Heart right ventricle (tissue), 16 donors: ENCODE data around the gene ANKRD6. TPM values are rescaled to one million over a fixed set of nuclear protein-coding genes. Genes with fewer than 3 reads are reported as not detected.

Experiments
- ATAC-seq, 8 donors: fragments of 200-7000 bp; cut with Tn5 transposase; one replicate each; pipeline ENCODE4 v1.9.1; 2020; ENCODE audit warnings: mild to moderate bottlenecking in 8 of 8, moderate library complexity in 8 of 8, moderate number of reproducible peaks in 1 of 8
- DNase-seq, 2 donors: peaks; one replicate each; pipeline ENCODE4 v3.0.0-alpha.2; 2020
- H3K27ac ChIP-seq, 10 donors: fragments of 200-600 bp; sonication (generic) in 2 of 10; one replicate each; pipeline versions ENCODE4 v1.5.0 to v1.8.0; 2020 to 2022; ENCODE audit warnings: mild to moderate bottlenecking in 3 of 10
- H3K27me3 ChIP-seq, 7 donors: fragments of 200-600 bp; one replicate each; pipeline ENCODE4 v1.8.0; 2021 to 2022; ENCODE audit warnings: mild to moderate bottlenecking in 2 of 7
- H3K36me3 ChIP-seq, 9 donors: fragments of 200-600 bp; sonication (generic) in 1 of 9; one replicate each; pipeline versions ENCODE4 v1.5.0 to v1.8.0; 2020 to 2022; ENCODE audit warnings: mild to moderate bottlenecking in 2 of 9
- H3K4me1 ChIP-seq, 9 donors: fragments of 200-600 bp; sonication (generic) in 1 of 9; one replicate each; pipeline versions ENCODE4 v1.5.0 to v1.8.0; 2020 to 2022; ENCODE audit warnings: mild to moderate bottlenecking in 4 of 9
- H3K4me3 ChIP-seq, 10 donors: fragments of 200-600 bp; sonication (generic) in 2 of 10; one replicate each; pipeline versions ENCODE4 v1.5.0 to v1.8.0; 2020 to 2022; ENCODE audit warnings: mild to moderate bottlenecking in 7 of 10, moderate library complexity in 2 of 10
- H3K9me3 ChIP-seq, 11 donors: fragments of 200-600 bp in 10 of 11; sonication (generic) in 2 of 11; one replicate each; pipeline versions ENCODE4 v1.5.0 to v1.8.0; 2013 to 2022; ENCODE audit warnings: mild to moderate bottlenecking in 2 of 11, control low read depth in 1 of 11, moderate library complexity in 1 of 11
- WGBS, 2 donors: extraction: QIAGEN DNeasy Blood & Tissue Kit; methylation state at CpG; one replicate each; pipeline ENCODE4 v1.1.7; 2013; ENCODE audit warnings: inconsistent platforms in 1 of 2; 5-methylcytosine and 5-hydroxymethylcytosine counted together
- intact Hi-C, 10 donors: fragments of 100-400 bp; cut with DNase I; formaldehyde crosslinking; loops; one replicate each; pipeline versions ENCODE4 v1.11.1 to v1.14.2; 2022
- polyA plus RNA-seq, 2 donors: library from polyadenylated mRNA; stranded (reverse); fragments of 200-250 nt; gene quantifications; one replicate each; pipeline ENCODE4 v1.2.3, GENCODE V29; 2013
- total RNA-seq, 10 donors: library from RNA; stranded (reverse); fragmentation: NEBNext Ultra II Directional in 3 of 10; extraction: Animal tissue kit (Norgen Biotek cat#: 25700) in 3 of 10; gene quantifications; one replicate each; pipeline versions ENCODE4 v1.2.1 to v1.2.4, GENCODE V29; 2021 to 2023
- TF ChIP-seq, protein P1 (sequence below), 9 donors: fragments of 200-600 bp; sonication (generic) in 2 of 9; IDR thresholded peaks; one replicate each; pipeline versions ENCODE4 v1.5.0 to v1.8.0; 2021 to 2022; ENCODE audit warnings: antibody characterized with exemption in 9 of 9, mild to moderate bottlenecking in 5 of 9, moderate library complexity in 1 of 9
- donor health status: Arrhythmogenic right ventricular cardiomyopathy.
- donor health status: ischemic (EF 13 %, LVEDD 7.1; RV severe dilation, severe dysfunction).
- donor health status: healthy with polysubstance abuse.
- donor health status: DM: no; HTN: yes; CAD: no.
- donor health status: DM: no; HTN: no; CAD: no.
- donor health status: ischemic (EF 25% LVEDD 6.9; RV normal size, moderate dysfunction).
- donor health status: ischemic (EF 25% LVEDD 5.7; RV mildly dilated, moderate dysfunction).
- donor health status: healthy.
- donor health status: DM: yes; HTN: yes; CAD: no.
- donor health status: Ischemic cardiomyopathy.
- donor health status: ischemic (EF 35%, LVEDD 5.7; RV mildly dilated, moderate dysfunction).
- donor health status: nonischemic (EF 11% LVEDD 7.7; RV severe dilation, severe dysfunction).
- donor health status: DM: yes; HTN: yes; CAD: no.
- donor health status: PGD.
- donor health status: ischemic (EF 29% LVEDD 5.4; RV normal size, mild dysfunction).
- donor health status: nonischemic (EF 23%, LVEDD 6.1; RV moderate dilation, normal function).

ANKRD6 gene
- total and polyA plus RNA-seq, 12 donors: 2.0 to 18.2 (median 9.6) TPM

DNA sequence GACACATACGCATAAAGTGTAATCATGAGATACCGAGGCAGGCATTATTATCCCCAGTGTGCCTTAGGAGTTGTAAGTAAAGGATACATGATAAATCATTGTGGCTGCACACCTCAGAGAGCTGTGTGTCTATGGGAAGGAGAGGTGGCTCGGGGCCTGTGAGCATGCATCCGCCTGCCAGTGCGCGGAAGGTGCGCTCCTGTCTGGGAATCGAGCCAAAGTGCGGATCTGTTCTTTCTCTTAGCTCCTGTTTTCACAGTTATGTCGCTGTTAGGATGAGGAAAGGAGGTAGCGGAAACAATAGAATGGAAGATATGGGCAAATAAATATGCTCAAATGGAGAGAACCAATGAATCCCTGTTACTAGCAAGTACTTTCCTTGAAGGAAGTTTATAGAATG, 98.0 kb downstream of the ANKRD6 start:
- H3K27ac ChIP-seq: no peak overlapping the region
- no peaks in the 10 kb centered on the region for H3K27me3 ChIP-seq
- H3K4me3 ChIP-seq: no peak overlapping the region
- H3K4me1 ChIP-seq: peaks cover 0 to 13% (median 3%) of the 10 kb centered on the region in 9 donors
- no peaks in the 10 kb centered on the region for H3K9me3 ChIP-seq
- TF ChIP-seq, protein P1, sequence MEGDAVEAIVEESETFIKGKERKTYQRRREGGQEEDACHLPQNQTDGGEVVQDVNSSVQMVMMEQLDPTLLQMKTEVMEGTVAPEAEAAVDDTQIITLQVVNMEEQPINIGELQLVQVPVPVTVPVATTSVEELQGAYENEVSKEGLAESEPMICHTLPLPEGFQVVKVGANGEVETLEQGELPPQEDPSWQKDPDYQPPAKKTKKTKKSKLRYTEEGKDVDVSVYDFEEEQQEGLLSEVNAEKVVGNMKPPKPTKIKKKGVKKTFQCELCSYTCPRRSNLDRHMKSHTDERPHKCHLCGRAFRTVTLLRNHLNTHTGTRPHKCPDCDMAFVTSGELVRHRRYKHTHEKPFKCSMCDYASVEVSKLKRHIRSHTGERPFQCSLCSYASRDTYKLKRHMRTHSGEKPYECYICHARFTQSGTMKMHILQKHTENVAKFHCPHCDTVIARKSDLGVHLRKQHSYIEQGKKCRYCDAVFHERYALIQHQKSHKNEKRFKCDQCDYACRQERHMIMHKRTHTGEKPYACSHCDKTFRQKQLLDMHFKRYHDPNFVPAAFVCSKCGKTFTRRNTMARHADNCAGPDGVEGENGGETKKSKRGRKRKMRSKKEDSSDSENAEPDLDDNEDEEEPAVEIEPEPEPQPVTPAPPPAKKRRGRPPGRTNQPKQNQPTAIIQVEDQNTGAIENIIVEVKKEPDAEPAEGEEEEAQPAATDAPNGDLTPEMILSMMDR (IDR thresholded peaks at IDR 0.05): no peak
- WGBS, 2 donors: 51 to 57% methylated on average over 11 of the region's 11 CpGs
- ATAC-seq (peak in 7 of 8 donors; percentile 25 to 91 (median 84)), DNase-seq (peak; percentile 48 to 55)
- intact Hi-C loops: loop anchor here in 1 of 10 donors (10.0 kb wide), 1 partner anchor 64 kb away; no protein-coding TSS in a partner anchor
- H3K36me3 ChIP-seq: no peaks in the 10 kb centered on the region

DNA sequence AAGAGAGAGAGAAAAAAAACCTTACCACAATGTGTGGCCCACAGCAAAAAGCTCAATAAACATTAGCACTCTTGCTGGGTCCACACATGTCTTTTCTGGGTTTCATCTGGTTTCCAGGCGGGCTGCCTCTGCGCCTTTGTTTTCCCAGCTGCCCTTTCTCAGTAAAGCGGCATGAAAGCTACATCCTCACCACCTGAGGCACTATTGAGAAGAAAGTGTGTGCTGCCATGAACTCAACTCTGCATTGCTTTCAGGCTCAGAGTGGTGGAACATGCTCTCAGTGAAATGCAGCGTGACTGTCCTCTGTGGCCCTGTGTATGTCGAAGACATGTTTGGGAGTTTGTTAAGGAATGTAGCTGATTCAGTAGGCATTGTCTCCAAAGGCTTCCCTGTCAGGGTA, 103.3 kb downstream of the ANKRD6 start:
- peaks cover 0 to 4% (median 0%) of the 10 kb centered on the region in 9 donors for H3K4me1 ChIP-seq
- H3K27me3 ChIP-seq: no peaks in the 10 kb centered on the region
- TF ChIP-seq, protein P1 (IDR thresholded peaks at IDR 0.05): no peak
- H3K4me3 ChIP-seq: no peak overlapping the region
- intact Hi-C loops: loop anchor here in 1 of 10 donors (10.0 kb wide), 1 partner anchor 59 kb away; no protein-coding TSS in a partner anchor
- WGBS, 2 donors: 94 to 95% methylated on average over 5 of the region's 5 CpGs
- H3K9me3 ChIP-seq: no peaks in the 10 kb centered on the region
- no peak for ATAC-seq
- no peak overlapping the region for H3K27ac ChIP-seq
- DNase-seq: no peak
- no peaks in the 10 kb centered on the region for H3K36me3 ChIP-seq

DNA sequence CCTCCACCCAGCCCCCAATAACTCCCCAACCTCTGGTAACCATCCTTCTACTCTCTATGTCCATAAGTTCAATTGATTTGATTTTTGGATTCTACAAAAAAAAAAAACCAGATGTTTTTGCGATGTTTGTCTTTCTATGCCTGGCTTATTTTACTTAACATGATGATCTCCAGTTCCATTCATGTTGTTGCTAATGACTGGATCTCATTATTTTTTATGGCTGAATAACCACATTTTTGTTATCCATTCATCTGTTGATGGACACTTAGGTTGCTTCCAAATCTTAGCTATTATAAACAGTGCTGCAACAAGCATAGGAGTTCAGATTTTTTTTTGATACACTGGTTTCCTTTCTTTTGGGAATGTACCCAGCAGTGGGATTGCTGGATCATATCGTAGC, 106.8 kb downstream of the ANKRD6 start:
- DNase-seq (no peak), ATAC-seq (no peak)
- Histone ChIP-seq H3K9me3 (no peaks in the 10 kb centered on the region), H3K36me3 (no peaks in the 10 kb centered on the region), H3K27me3 (no peaks in the 10 kb centered on the region), H3K4me1 (no peaks in the 10 kb centered on the region), H3K4me3 (no peak overlapping the region), H3K27ac (no peak overlapping the region)
- TF ChIP-seq, protein P1 (IDR thresholded peaks at IDR 0.05): no peak
- 89 to 95% methylated on average over 2 of the region's 2 CpGs for WGBS, 2 donors
- intact Hi-C loops: loop anchor here in 1 of 10 donors (10.0 kb wide), 1 partner anchor 55 kb away; no protein-coding TSS in a partner anchor

DNA sequence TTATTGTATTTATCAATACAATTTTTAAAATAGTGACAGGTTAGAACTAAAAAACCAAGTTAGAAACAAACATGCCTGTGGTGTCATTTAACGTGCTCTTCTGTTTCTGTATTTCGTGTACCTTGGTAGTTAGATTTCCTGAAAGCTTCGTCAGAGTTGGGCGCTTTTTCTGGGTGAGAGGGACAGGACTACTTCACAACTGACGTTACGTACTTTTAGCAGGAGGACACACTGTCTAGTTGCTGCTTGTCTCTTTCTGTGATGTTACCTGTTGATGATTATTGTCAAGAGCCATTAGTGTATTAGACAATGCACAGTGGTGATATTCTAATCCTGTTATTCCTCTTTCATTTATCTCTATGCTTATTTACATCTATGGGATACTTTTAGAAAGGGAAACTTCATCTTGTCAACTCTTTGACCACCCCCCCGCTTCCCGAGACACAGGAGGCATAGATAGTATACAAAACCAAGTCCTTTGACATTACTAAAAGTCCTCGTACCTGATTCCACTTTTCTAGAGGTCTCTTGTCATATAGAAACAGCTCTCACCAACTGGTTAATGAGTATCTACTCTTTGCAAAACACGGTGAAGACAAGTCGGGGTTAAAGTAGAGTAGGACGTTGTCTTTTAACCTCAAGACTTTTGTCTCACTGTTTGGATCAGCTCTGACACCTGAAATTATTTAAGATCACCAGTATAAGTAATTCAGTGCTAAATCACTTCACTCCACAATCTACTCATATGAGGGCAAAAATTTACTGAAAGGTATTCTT, 109.3 kb downstream of the ANKRD6 start:
- intact Hi-C loops: no loop called here
- TF ChIP-seq, protein P1 (IDR thresholded peaks at IDR 0.05): no peak
- WGBS, 2 donors: 88 to 91% methylated on average over 12 of the region's 12 CpGs

More for the DNA sequence above, 109.3 kb downstream of the ANKRD6 start:
- no peak for DNase-seq
- Histone ChIP-seq H3K4me1 (no peaks in the 10 kb centered on the region), H3K4me3 (no peak overlapping the region), H3K27me3 (no peaks in the 10 kb centered on the region), H3K36me3 (no peaks in the 10 kb centered on the region), H3K27ac (no peak overlapping the region), H3K9me3 (no peaks in the 10 kb centered on the region)
- ATAC-seq: no peak
